Dermis blood vessel endothelial cell (primary cell): ENCODE measurements around the gene CSMD2. TPM values are rescaled to one million over a fixed set of nuclear protein-coding genes. Genes with fewer than 3 reads are reported as not detected.
"Not testable (repeated sequence)": the region's sequence is repeated elsewhere in the genome, so short reads cannot be mapped to it uniquely, and the experiment has no call there.

ENCODE experiments used
- DNase-seq: peaks from one replicate; pipeline ENCODE4 v3.0.0; 2010
- total RNA-seq: library from RNA; depleted of rRNA; stranded (reverse); fragments of >200 nt; gene quantifications from 2 replicates; pipeline ENCODE4 v1.2.3, GENCODE V29; 2014

Gene CSMD2
- total RNA-seq, 1 donor from 2014 or later = under 0.01 TPM

GRCh38 chr1:33517596-33518250, 647.3 kb downstream of the CSMD2 start:
- no peak for DNase-seq

- DNase-seq = no peak
Measured at GRCh38 chr1:33516891-33517567, 648.0 kb downstream of the CSMD2 start.

GRCh38 chr1:33516428-33516827, 648.6 kb downstream of the CSMD2 start:
- no peak for DNase-seq

GRCh38 chr1:33515607-33516006, 649.4 kb downstream of the CSMD2 start:
- no peak for DNase-seq

GRCh38 chr1:33515112-33515511, 649.9 kb downstream of the CSMD2 start:
- DNase-seq = no peak

GRCh38 chr1:33512226-33513011, 652.6 kb downstream of the CSMD2 start:
- DNase-seq = no peak

- not testable (repeated sequence) for DNase-seq
Measured at GRCh38 chr1:33509276-33509675, 655.8 kb downstream of the CSMD2 start.

GRCh38 chr1:33508151-33508550, 656.9 kb downstream of the CSMD2 start:
- DNase-seq = no peak

- no peak for DNase-seq
Measured at GRCh38 chr1:33507661-33508060, 657.4 kb downstream of the CSMD2 start.

- no peak for DNase-seq
Measured at GRCh38 chr1:33503506-33503905, 661.5 kb downstream of the CSMD2 start.

GRCh38 chr1:33502726-33503125, 662.3 kb downstream of the CSMD2 start:
- peak; percentile 6 for DNase-seq

GRCh38 chr1:33501774-33502173, 663.3 kb downstream of the CSMD2 start:
- DNase-seq = no peak

GRCh38 chr1:33501309-33501708, 663.7 kb downstream of the CSMD2 start:
- no peak for DNase-seq

- DNase-seq = peak; percentile 5
Measured at GRCh38 chr1:33500547-33500946, 664.5 kb downstream of the CSMD2 start.

GRCh38 chr1:33497410-33497809, 667.6 kb downstream of the CSMD2 start:
- no peak for DNase-seq

GRCh38 chr1:33494929-33495328, 670.1 kb downstream of the CSMD2 start:
- peak; percentile 5 for DNase-seq

- no peak for DNase-seq
Measured at GRCh38 chr1:33488624-33489023, 676.4 kb downstream of the CSMD2 start.

- no peak for DNase-seq
Measured at GRCh38 chr1:33482412-33482811, 682.6 kb downstream of the CSMD2 start.

- DNase-seq = no peak
Measured at GRCh38 chr1:33477451-33477850, 687.6 kb downstream of the CSMD2 start.

- no peak for DNase-seq
Measured at GRCh38 chr1:33473900-33474299, 691.1 kb downstream of the CSMD2 start.

- peak; percentile 98 for DNase-seq
Measured at GRCh38 chr1:33472269-33472980, 692.6 kb downstream of the CSMD2 start, which contains the start of gene ZSCAN20. TSS of gene ZSCAN20 (plus strand) at chr1:33472645. CDS start at chr1:33479289, 6,644 bp downstream.

GRCh38 chr1:33471416-33471815, 693.6 kb downstream of the CSMD2 start:
- DNase-seq = no peak

- peak; percentile 87 for DNase-seq
Measured at GRCh38 chr1:33470495-33471012, 694.5 kb downstream of the CSMD2 start.
